Trophoblast cell (in vitro differentiated cells and primary cell): ENCODE data around the gene WDR81.

Source experiments
- DNase-seq, 2 donors: peaks; one replicate each; pipeline ENCODE4 v3.0.0-alpha.2; 2016
- H2AFZ ChIP-seq: 2 replicates; pipeline ENCODE4 v1.6.1; 2013; ENCODE audit warnings: low read length, moderate library complexity, mild to moderate bottlenecking; ENCODE audit not compliant: insufficient read depth, poor library complexity
- H2AK5ac ChIP-seq: 2 replicates; pipeline ENCODE4 v1.6.1; 2013; ENCODE audit warnings: mild to moderate bottlenecking, low read length
- H2BK120ac ChIP-seq: 2 replicates; pipeline ENCODE4 v1.6.1; 2013; ENCODE audit warnings: low read length, mild to moderate bottlenecking, moderate library complexity; ENCODE audit not compliant: insufficient read depth, poor library complexity
- H2BK12ac ChIP-seq: 2 replicates; pipeline ENCODE4 v1.6.1; 2013; ENCODE audit warnings: mild to moderate bottlenecking, low read length, moderate library complexity
- H2BK5ac ChIP-seq: 2 replicates; pipeline ENCODE4 v1.6.1; 2013; ENCODE audit warnings: low read length, low read depth, moderate library complexity, mild to moderate bottlenecking; ENCODE audit not compliant: poor library complexity
- H3K14ac ChIP-seq: 2 replicates; pipeline ENCODE4 v1.6.1; 2013; ENCODE audit warnings: mild to moderate bottlenecking, low read length
- H3K18ac ChIP-seq: 2 replicates; pipeline ENCODE4 v1.6.1; 2013; ENCODE audit warnings: mild to moderate bottlenecking, low read length
- H3K23ac ChIP-seq: 2 replicates; pipeline ENCODE4 v1.6.1; 2013; ENCODE audit warnings: low read length
- H3K27ac ChIP-seq: 2 replicates; pipeline ENCODE4 v1.5.1; 2013; ENCODE audit warnings: low read depth, mild to moderate bottlenecking, inconsistent platforms, low read length, moderate library complexity
- H3K27me3 ChIP-seq: 2 replicates; pipeline ENCODE4 v1.6.1; 2013; ENCODE audit warnings: inconsistent platforms, mild to moderate bottlenecking, low read length, moderate library complexity; ENCODE audit not compliant: insufficient read depth
- H3K36me3 ChIP-seq, 2 experiments: 1 replicate in 1 of 2; 2 replicates in 1 of 2; pipeline ENCODE4 v1.6.1; 2013; ENCODE audit warnings: low read length in 2 of 2, mild to moderate bottlenecking in 2 of 2, moderate library complexity in 1 of 2; ENCODE audit not compliant: insufficient read depth in 2 of 2, control insufficient read depth in 1 of 2
- H3K4ac ChIP-seq: 2 replicates; pipeline ENCODE4 v1.6.1; 2013; ENCODE audit warnings: low read depth, mild to moderate bottlenecking, low read length, moderate library complexity
- H3K4me1 ChIP-seq, 2 experiments: 1 replicate in 1 of 2; 2 replicates in 1 of 2; pipeline ENCODE4 v1.6.1; 2013; ENCODE audit warnings: low read length in 2 of 2, mild to moderate bottlenecking in 2 of 2, moderate library complexity in 1 of 2; ENCODE audit not compliant: insufficient read depth in 2 of 2, control insufficient read depth in 1 of 2
- H3K4me2 ChIP-seq: 2 replicates; pipeline ENCODE4 v1.6.1; 2013; ENCODE audit warnings: inconsistent platforms, mild to moderate bottlenecking, low read length, moderate library complexity
- H3K4me3 ChIP-seq: 2 replicates; pipeline ENCODE4 v1.5.1; 2013; ENCODE audit warnings: mild to moderate bottlenecking, low read depth, low read length, inconsistent platforms
- H3K79me1 ChIP-seq: one replicate; pipeline ENCODE4 v1.6.1; 2013; ENCODE audit warnings: low read length
- H3K79me2 ChIP-seq: 2 replicates; pipeline ENCODE4 v1.6.1; 2013; ENCODE audit warnings: low read length, mild to moderate bottlenecking; ENCODE audit not compliant: control insufficient read depth, insufficient read depth, poor library complexity
- H3K9ac ChIP-seq: 2 replicates; pipeline ENCODE4 v1.6.1; 2013; ENCODE audit warnings: mild to moderate bottlenecking, low read length
- H3K9me3 ChIP-seq: 2 replicates; pipeline ENCODE4 v1.6.1; 2013; ENCODE audit warnings: low read depth, mild to moderate bottlenecking, control low read depth, inconsistent platforms, low read length; ENCODE audit not compliant: insufficient read depth
- H4K12ac ChIP-seq: 2 replicates; pipeline ENCODE4 v1.6.1; 2013; ENCODE audit warnings: low read depth, mild to moderate bottlenecking, low read length, moderate library complexity
- H4K8ac ChIP-seq: 2 replicates; pipeline ENCODE4 v1.6.1; 2013; ENCODE audit warnings: low read depth, mild to moderate bottlenecking, low read length, moderate library complexity
- H4K91ac ChIP-seq: one replicate; pipeline ENCODE4 v1.6.1; 2013; ENCODE audit warnings: low read depth, mild to moderate bottlenecking, low read length, moderate library complexity
- WGBS: extraction: QIAGEN DNeasy Blood & Tissue Kit; methylation state at CpG from one replicate; pipeline ENCODE4 v1.1.7; 2013; ENCODE audit warnings: missing lambda C conversion rate; ENCODE audit not compliant: insufficient read length, insufficient coverage; ENCODE audit errors: extremely low coverage; 5-methylcytosine and 5-hydroxymethylcytosine counted together

WDR81 gene

DNA sequence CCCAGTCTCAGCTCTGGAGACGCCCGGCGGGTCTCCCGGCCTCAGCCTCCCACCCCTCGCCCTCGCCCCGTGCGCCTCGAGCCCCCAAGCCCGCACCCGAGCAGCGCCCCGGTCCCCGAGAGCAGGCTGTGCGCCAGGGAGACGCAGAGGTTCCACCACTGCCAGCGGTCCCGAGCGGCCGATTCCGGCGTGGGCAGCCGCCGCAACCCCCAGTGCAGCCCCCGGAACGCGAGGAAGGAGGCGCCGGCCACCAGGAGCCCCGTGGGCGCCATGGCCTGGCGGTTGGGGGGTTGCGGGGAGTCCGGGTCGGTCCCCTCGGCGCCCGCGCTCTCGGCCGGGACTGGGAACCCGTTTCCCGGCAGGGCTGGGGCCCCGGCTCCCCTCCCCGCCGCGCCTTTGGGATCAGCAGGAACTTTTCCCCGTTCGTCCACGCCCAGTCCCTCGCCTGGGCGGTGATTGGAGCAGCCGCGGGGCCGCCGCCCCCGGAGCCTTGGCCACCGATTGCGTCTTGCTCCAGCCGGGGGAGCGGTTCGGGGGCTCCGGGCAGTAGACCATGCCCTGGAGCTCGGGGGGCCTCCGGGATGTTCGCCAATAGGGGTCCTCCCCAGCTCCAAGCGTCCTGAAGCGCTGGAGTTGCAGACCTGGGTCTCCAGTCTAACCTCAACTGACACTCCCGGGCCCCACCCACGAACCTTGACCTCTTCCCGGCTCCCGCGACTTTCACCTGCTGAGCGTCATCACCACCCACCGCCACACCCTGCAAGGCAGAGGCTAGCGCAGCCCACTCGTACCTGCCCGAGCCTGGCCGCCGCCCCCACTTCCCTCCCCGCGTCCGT, 14.3 kb upstream of the WDR81 start, which contains the start of gene TLCD2:
Gene TLCD2 (minus strand): TSS at position 407 of the 836 bp plus-strand sequence. CDS start 135 bp downstream, at position 272.
- Histone ChIP-seq H3K4me2 (peak within 1 kb of the TSS; percentile 92), H3K79me2 (peaks cover 18% of the 10 kb centered on the region), H3K27me3 (no peaks in the 10 kb centered on the region), H3K9me3 (no peaks in the 10 kb centered on the region), H2AFZ (peak within 1 kb of the TSS; percentile 77), H2BK120ac (peak within 1 kb of the TSS; percentile 54), H3K4ac (peak within 1 kb of the TSS; percentile 29), H4K8ac (peak within 1 kb of the TSS; percentile 73), H3K14ac (peak within 1 kb of the TSS; percentile 77), H3K79me1 (peaks cover 22% of the 10 kb centered on the region), H4K12ac (peak within 1 kb of the TSS; percentile 73), H2AK5ac (no peak within 1 kb of the TSS), H4K91ac (peak within 1 kb of the TSS; percentile 90), H2BK5ac (no peak within 1 kb of the TSS), H3K18ac (peak within 1 kb of the TSS; percentile 73), H3K4me3 (peak within 1 kb of the TSS; percentile 75), H2BK12ac (no peak within 1 kb of the TSS), H3K36me3 (peaks cover 25 to 26% of the 10 kb centered on the region in 2 experiments), H3K9ac (peak within 1 kb of the TSS; percentile 59), H3K23ac (no peak within 1 kb of the TSS), H3K4me1 (peaks cover 18 to 28% of the 10 kb centered on the region in 2 experiments), H3K27ac (peak within 1 kb of the TSS; percentile 48)
- DNase-seq = peak; percentile 85 to 88
- WGBS = no CpG with 5 or more reads among the region's 83 CpGs

GRCh38 chr17:1710807-1711553, 13.5 kb upstream of the WDR81 start:
- peak; percentile 54 to 62 for DNase-seq
- no peak overlapping the region for H2AK5ac ChIP-seq
- H3K27ac ChIP-seq = peak overlapping the region; percentile 48
- no peak overlapping the region for H3K23ac ChIP-seq
- no CpG with 5 or more reads among the region's 14 CpGs for WGBS
- no peak overlapping the region for H3K9ac ChIP-seq
- peaks cover 29% of the 10 kb centered on the region for H3K79me1 ChIP-seq
- H3K36me3 ChIP-seq = peaks cover 25 to 26% of the 10 kb centered on the region in 2 experiments
- no peak overlapping the region for H3K4ac ChIP-seq
- H3K27me3 ChIP-seq = no peaks in the 10 kb centered on the region
- H3K4me2 ChIP-seq = peak overlapping the region; percentile 92
- peaks cover 25% of the 10 kb centered on the region for H3K79me2 ChIP-seq
- peaks cover 18 to 28% of the 10 kb centered on the region in 2 experiments for H3K4me1 ChIP-seq
- H4K91ac ChIP-seq = no peak overlapping the region
- no peak overlapping the region for H4K12ac ChIP-seq
- H3K9me3 ChIP-seq = no peaks in the 10 kb centered on the region
- no peak overlapping the region for H4K8ac ChIP-seq
- H3K18ac ChIP-seq = no peak overlapping the region
- peak overlapping the region; percentile 37 for H3K14ac ChIP-seq
- no peak overlapping the region for H2BK12ac ChIP-seq
- H2AFZ ChIP-seq = no peak overlapping the region
- no peak overlapping the region for H2BK120ac ChIP-seq
- H3K4me3 ChIP-seq = peak overlapping the region; percentile 75
- no peak overlapping the region for H2BK5ac ChIP-seq

GRCh38 chr17:1711804-1712203, 12.7 kb upstream of the WDR81 start:
- no peak overlapping the region for H2BK120ac ChIP-seq
- no peaks in the 10 kb centered on the region for H3K27me3 ChIP-seq
- H3K23ac ChIP-seq = no peak overlapping the region
- H4K12ac ChIP-seq = no peak overlapping the region
- H3K27ac ChIP-seq = no peak overlapping the region
- H4K91ac ChIP-seq = no peak overlapping the region
- H3K4me1 ChIP-seq = peaks cover 18 to 28% of the 10 kb centered on the region in 2 experiments
- H3K79me1 ChIP-seq = peaks cover 33% of the 10 kb centered on the region
- no peak overlapping the region for H2BK12ac ChIP-seq
- peaks cover 25 to 26% of the 10 kb centered on the region in 2 experiments for H3K36me3 ChIP-seq
- no peak overlapping the region for H2AK5ac ChIP-seq
- DNase-seq = peak in 1 of 2 donors; percentile 43
- no peak overlapping the region for H3K4me3 ChIP-seq
- no peak overlapping the region for H3K18ac ChIP-seq
- peaks cover 28% of the 10 kb centered on the region for H3K79me2 ChIP-seq
- H2BK5ac ChIP-seq = no peak overlapping the region
- H3K4ac ChIP-seq = no peak overlapping the region
- no peak overlapping the region for H2AFZ ChIP-seq
- H3K14ac ChIP-seq = no peak overlapping the region
- H4K8ac ChIP-seq = no peak overlapping the region
- no CpG with 5 or more reads among the region's 4 CpGs for WGBS
- no peaks in the 10 kb centered on the region for H3K9me3 ChIP-seq
- no peak overlapping the region for H3K9ac ChIP-seq
- no peak overlapping the region for H3K4me2 ChIP-seq

GRCh38 chr17:1712271-1712670, 12.2 kb upstream of the WDR81 start:
- Histone ChIP-seq H2BK5ac (no peak overlapping the region), H2BK120ac (no peak overlapping the region), H2BK12ac (no peak overlapping the region), H2AFZ (no peak overlapping the region), H3K9ac (no peak overlapping the region), H3K79me2 (peaks cover 30% of the 10 kb centered on the region), H3K27ac (no peak overlapping the region), H4K8ac (no peak overlapping the region), H3K14ac (no peak overlapping the region), H4K91ac (no peak overlapping the region), H3K27me3 (no peaks in the 10 kb centered on the region), H4K12ac (no peak overlapping the region), H3K79me1 (peaks cover 35% of the 10 kb centered on the region), H3K4ac (no peak overlapping the region), H3K9me3 (no peaks in the 10 kb centered on the region), H2AK5ac (no peak overlapping the region), H3K23ac (no peak overlapping the region), H3K4me2 (peak overlapping the region; percentile 12), H3K18ac (no peak overlapping the region), H3K4me1 (peaks cover 18 to 28% of the 10 kb centered on the region in 2 experiments), H3K4me3 (no peak overlapping the region), H3K36me3 (peaks cover 25 to 26% of the 10 kb centered on the region in 2 experiments)
- no peak for DNase-seq
- no CpG with 5 or more reads among the region's 8 CpGs for WGBS
